HepG2 (cell line): ENCODE measurements around the gene BMP6. TPM values are rescaled to one million over a fixed set of nuclear protein-coding genes. Genes with fewer than 3 reads are reported as not detected.
A peak's percentile ranks its signal among the peaks of the same experiment; 100 is the strongest.

Experiments
- ATAC-seq: fragments of 200-7000 bp; cut with Tn5 transposase; 3 replicates; pipeline ENCODE4 v1.9.1; 2020; ENCODE audit warnings: mild to moderate bottlenecking, moderate library complexity
- BruUV-seq: library from RNA; stranded (reverse); fragments of 400-500 nt; replicated peaks from 2 replicates; lab custom pipeline; 2021; lab: Mats Ljungman, UMichigan
- CTCF ChIA-PET: fragments of 300-600 bp; formaldehyde crosslinking; extraction: SDS; loops from one replicate; lab custom pipeline; 2021; ENCODE audit warnings: low total read pairs, inconsistent platforms, low intra/inter-chr PET ratio; lab: Yijun Ruan, JAX
- POLR2A ChIA-PET: fragments of 350-600 bp; sonication (Branson Sonifier 250); formaldehyde crosslinking; loops from one replicate; lab custom pipeline; 2020; ENCODE audit warnings: antibody characterized with exemption, inconsistent platforms; lab: Yijun Ruan, JAX
- DNase-seq: peaks from one replicate; pipeline ENCODE4 v3.0.0-alpha.2; 2015; ENCODE audit warnings: low spot score
- FAIRE-seq: peaks from 3 replicates; lab custom pipeline; 2011; peaks lifted over from hg19 to GRCh38; lab: Jason Lieb, UNC
- H2AFZ ChIP-seq: one replicate; pipeline ENCODE4 v1.6.1; 2011; ENCODE audit warnings: low read length, inconsistent platforms
- H3K27ac ChIP-seq: fragments of 300-600 bp; 3 replicates; pipeline ENCODE4 v1.8.0; 2011; ENCODE audit warnings: mixed run types, mild to moderate bottlenecking, mixed read lengths, low read length, inconsistent platforms; ENCODE audit not compliant: insufficient read depth; ENCODE audit errors: extremely low read length
- H3K27me3 ChIP-seq, 2 experiments: fragments of 200-600 bp in 1 of 2; 2 replicates in 1 of 2; 3 replicates in 1 of 2; pipeline versions ENCODE4 v1.6.0 to v1.8.0; 2011; ENCODE audit warnings: low read length in 2 of 2, mild to moderate bottlenecking in 2 of 2, moderate library complexity in 2 of 2, inconsistent platforms in 1 of 2; ENCODE audit not compliant: insufficient read depth in 2 of 2, control insufficient read depth in 1 of 2
- H3K36me3 ChIP-seq, 2 experiments: fragments of 200-600 bp in 1 of 2; replicated peaks in 1 of 2; 2 replicates in 1 of 2; 3 replicates in 1 of 2; pipeline versions ENCODE4 v1.5.1 to v1.8.0; 2011; ENCODE audit warnings: low read length in 2 of 2, inconsistent platforms in 1 of 2; ENCODE audit not compliant: insufficient read depth in 2 of 2, control insufficient read depth in 1 of 2
- H3K4me1 ChIP-seq: 2 replicates; pipeline ENCODE4 v1.5.1; 2012; ENCODE audit warnings: low read length, inconsistent platforms; ENCODE audit not compliant: insufficient read depth
- H3K4me2 ChIP-seq: 2 replicates; pipeline ENCODE4 v1.6.0; 2011; ENCODE audit warnings: low read depth, low read length, inconsistent platforms
- H3K4me3 ChIP-seq, 3 experiments: fragments of 200-600 bp in 1 of 3; sonication (generic), shearing (Covaris generic) in 1 of 3; replicated peaks in 1 of 3; 2 replicates each; pipeline ENCODE4 v1.5.1; 2011 to 2016; ENCODE audit warnings: low read length in 3 of 3, inconsistent platforms in 2 of 3, low read depth in 2 of 3, mild to moderate bottlenecking in 2 of 3, control low read depth in 1 of 3, mixed read lengths in 1 of 3; ENCODE audit not compliant: insufficient read depth in 1 of 3
- H3K79me2 ChIP-seq: one replicate; pipeline ENCODE4 v1.6.1; 2011; ENCODE audit warnings: low read length, inconsistent platforms; ENCODE audit not compliant: insufficient read depth
- H3K9ac ChIP-seq: 2 replicates; pipeline ENCODE4 v1.6.0; 2011; ENCODE audit warnings: mild to moderate bottlenecking, low read depth, low read length, inconsistent platforms; ENCODE audit not compliant: insufficient read depth
- H3K9me3 ChIP-seq: 2 replicates; pipeline ENCODE4 v1.5.1; 2012; ENCODE audit warnings: mild to moderate bottlenecking, low read length
- H4K20me1 ChIP-seq: 2 replicates; pipeline ENCODE4 v1.6.0; 2011; ENCODE audit warnings: inconsistent platforms, mild to moderate bottlenecking, low read length, moderate library complexity; ENCODE audit not compliant: insufficient read depth
- CBX2 ChIP-seq, 2 experiments: fragments of 200-600 bp in 1 of 2; sonication (generic); formaldehyde crosslinking in 1 of 2; IDR thresholded peaks; 2 replicates each; pipeline versions ENCODE4 v1.7.0 to v1.8.1; 2018 to 2022; ENCODE audit warnings: low read depth in 2 of 2, low read length in 1 of 2, mild to moderate bottlenecking in 1 of 2, missing genetic modification reagents in 1 of 2
- CREM ChIP-seq, 2 experiments: sonication (generic) in 1 of 2; formaldehyde crosslinking in 1 of 2; IDR thresholded peaks; 2 replicates each; pipeline versions ENCODE4 v1.4.0 to v1.6.1; 2016 to 2020; ENCODE audit warnings: antibody characterized with exemption in 1 of 2, mild to moderate bottlenecking in 1 of 2, missing genetic modification reagents in 1 of 2
- EZH2 ChIP-seq: conservative IDR thresholded peaks from 2 replicates; pipeline ENCODE4 v1.6.1; 2012; ENCODE audit warnings: mild to moderate bottlenecking, low read depth, low read length, moderate library complexity
- GLMP ChIP-seq: sonication (generic); formaldehyde crosslinking; IDR thresholded peaks from 2 replicates; pipeline ENCODE4 v1.9.0; 2021; ENCODE audit warnings: missing genetic modification reagents, mild to moderate bottlenecking, borderline replicate concordance
- KLF12 ChIP-seq: sonication (generic); formaldehyde crosslinking; IDR thresholded peaks from 2 replicates; pipeline ENCODE4 v1.4.0; 2020; ENCODE audit warnings: missing genetic modification reagents, borderline replicate concordance
- MAFF ChIP-seq: IDR thresholded peaks from 2 replicates; pipeline ENCODE4 v1.6.1; 2011; ENCODE audit warnings: low read depth, low read length, improper control_type of control experiment
- MAFK ChIP-seq, 2 experiments: IDR thresholded peaks in 1 of 2; conservative IDR thresholded peaks in 1 of 2; 2 replicates each; pipeline ENCODE4 v1.6.1; 2011; ENCODE audit warnings: improper control_type of control experiment in 2 of 2, low read length in 2 of 2
- REL ChIP-seq: sonication (generic); formaldehyde crosslinking; conservative IDR thresholded peaks from 2 replicates; pipeline ENCODE4 v1.8.0; 2022; ENCODE audit warnings: mild to moderate bottlenecking, missing genetic modification reagents, moderate library complexity
- XBP1 ChIP-seq: sonication (generic); formaldehyde crosslinking; IDR thresholded peaks from 2 replicates; pipeline ENCODE4 v1.5.0; 2020; ENCODE audit warnings: missing genetic modification reagents
- ZBTB38 ChIP-seq: sonication (generic); formaldehyde crosslinking; IDR thresholded peaks from 2 replicates; pipeline ENCODE4 v1.5.1; 2020; ENCODE audit warnings: mild to moderate bottlenecking, missing genetic modification reagents
- ZNF383 ChIP-seq: sonication (generic); formaldehyde crosslinking; IDR thresholded peaks from 2 replicates; pipeline ENCODE4 v1.4.0; 2020; ENCODE audit warnings: missing genetic modification reagents, mild to moderate bottlenecking, borderline replicate concordance
- ZNF430 ChIP-seq: sonication (generic); formaldehyde crosslinking; IDR thresholded peaks from 2 replicates; pipeline ENCODE4 v1.9.0; 2021; ENCODE audit warnings: mild to moderate bottlenecking, missing genetic modification reagents
- ZNF484 ChIP-seq: sonication (generic); formaldehyde crosslinking; IDR thresholded peaks from 2 replicates; pipeline ENCODE4 v1.5.1; 2020; ENCODE audit warnings: mild to moderate bottlenecking, low read depth, missing genetic modification reagents, borderline replicate concordance
- ZNF737 ChIP-seq: sonication (generic); formaldehyde crosslinking; IDR thresholded peaks from 2 replicates; pipeline ENCODE4 v1.5.0; 2020; ENCODE audit warnings: missing genetic modification reagents, mild to moderate bottlenecking, borderline replicate concordance
- WGBS: methylation state at CpG from one replicate; pipeline ENCODE4 v1.1.6; 2017; ENCODE audit warnings: low lambda C conversion rate; 5-methylcytosine and 5-hydroxymethylcytosine counted together
- in situ Hi-C: cut with HindIII; loops from 2 replicates; pipeline ENCODE4 v1.10.0; 2017; ENCODE audit warnings: low pct_unique_long_range_greater_than_20kb; ENCODE audit not compliant: extremely low pct_ligation_motif_present
- intact Hi-C: fragments of 100-400 bp; cut with micrococcal nuclease; formaldehyde crosslinking; loops from one replicate; pipeline ENCODE4 v1.10.0; 2022; ENCODE audit not compliant: unreplicated experiment
- polyA plus RNA-seq, 8 experiments: library from polyadenylated mRNA; depleted of rRNA in 3 of 8; stranded (reverse) in 7 of 8; unstranded in 1 of 8; fragments of >200 nt; fragmentation: Illumina TruSeq in 4 of 8; extraction: Trizol in 4 of 8; gene quantifications; 2 replicates each; pipeline versions ENCODE4 v1.2.1 to v1.2.3, GENCODE V29; 2011 to 2016; ENCODE audit warnings: low read depth in 4 of 8, missing spikeins in 1 of 8, mixed read lengths in 1 of 8; ENCODE audit not compliant: insufficient read depth in 1 of 8
- total RNA-seq, 5 experiments: library from RNA; depleted of rRNA; stranded (reverse); fragments of >200 nt; fragmentation: Illumina TruSeq; extraction: Trizol; gene quantifications; 2 replicates each; pipeline ENCODE4 v1.2.3, GENCODE V29; 2016; ENCODE audit warnings: low read depth in 1 of 5

BMP6 gene
- total and polyA plus RNA-seq, 2 of the 13 experiments (the other 11 are each of a cell fraction or from before 2014, with no cell fraction given), result 0.09 to 0.18 TPM

- 20% methylated on average over 4 of the region's 4 CpGs for WGBS
- Histone ChIP-seq H2AFZ (no peak overlapping the region), H3K4me2 (no peak overlapping the region), H4K20me1 (no peaks in the 10 kb centered on the region), H3K36me3 (no peaks in the 10 kb centered on the region), H3K4me3 (no peak overlapping the region), H3K4me1 (no peaks in the 10 kb centered on the region), H3K79me2 (no peaks in the 10 kb centered on the region), H3K27me3 (peaks cover 0 to 27% of the 10 kb centered on the region in 2 experiments; a peak in 3 of 5 replicates), H3K27ac (no peak overlapping the region), H3K9me3 (no peaks in the 10 kb centered on the region), H3K9ac (no peak overlapping the region)
- in situ Hi-C loops (no loop called here), intact Hi-C loops (no loop called here)
- no peak for ATAC-seq
- no peak for DNase-seq
- no TSS peak for BruUV-seq
- FAIRE-seq, result no peak
- CTCF ChIA-PET, result no interaction called here
- POLR2A ChIA-PET, result no interaction called here
- no peak for TF ChIP-seq GLMP (CRISPR knock-in tag)
- TF ChIP-seq KLF12 (CRISPR knock-in tag), result no peak
- TF ChIP-seq, all 625 proteins: peak for 0
These were observed 44.2 kb downstream of the BMP6 start for GRCh38 chr6:7770111-7770510.

GRCh38 chr6:7770601-7771000 lies 44.7 kb downstream of the BMP6 start:
- no peaks in the 10 kb centered on the region for H3K9me3 ChIP-seq
- WGBS, result 68% methylated on average over 3 of the region's 3 CpGs
- no peaks in the 10 kb centered on the region for H3K79me2 ChIP-seq
- no TSS peak for BruUV-seq
- TF ChIP-seq MAFK (conservative IDR thresholded peaks at IDR 0.05 in 1 of 2, IDR thresholded peaks at IDR 0.05 in 1 of 2; ENCODE audit: low read length in 2 of 2), result peak; percentile 79 to 86
- TF ChIP-seq ZNF737 (CRISPR knock-in tag), result no peak
- TF ChIP-seq ZNF383 (CRISPR knock-in tag), result no peak
- TF ChIP-seq MAFF, result peak; percentile 76
- TF ChIP-seq CBX2 (IDR thresholded peaks at IDR 0.05; ENCODE audit: low read depth, low read length), result no peak
- no peak for TF ChIP-seq CBX2 (CRISPR knock-in tag; IDR thresholded peaks at IDR 0.05; ENCODE audit: low read depth)
- TF ChIP-seq ZBTB38 (CRISPR knock-in tag), result no peak
- no peak for TF ChIP-seq EZH2
- no peak for TF ChIP-seq ZNF430 (CRISPR knock-in tag)
- TF ChIP-seq REL (CRISPR knock-in tag), result no peak
- no peak for TF ChIP-seq XBP1
- no peak for TF ChIP-seq CREM (IDR thresholded peaks at IDR 0.05)
- TF ChIP-seq CREM (CRISPR knock-in tag; IDR thresholded peaks at IDR 0.05), result no peak
- TF ChIP-seq ZNF484 (CRISPR knock-in tag), result no peak
- TF ChIP-seq, all 625 proteins: peak for 2
- ATAC-seq (no peak), FAIRE-seq (no peak), DNase-seq (no peak)
- ChIA-PET POLR2A (no interaction called here), CTCF (no interaction called here)
- H3K36me3 ChIP-seq, result no peaks in the 10 kb centered on the region
- in situ Hi-C loops, result no loop called here
- no peak overlapping the region for H2AFZ ChIP-seq
- H3K9ac ChIP-seq, result no peak overlapping the region
- H3K4me2 ChIP-seq, result no peak overlapping the region
- no peak overlapping the region for H3K4me3 ChIP-seq
- no peaks in the 10 kb centered on the region for H3K4me1 ChIP-seq
- intact Hi-C loops, result no loop called here
- H4K20me1 ChIP-seq, result no peaks in the 10 kb centered on the region
- H3K27me3 ChIP-seq, result peaks cover 0 to 22% of the 10 kb centered on the region in 2 experiments; a peak in 3 of 5 replicates
- H3K27ac ChIP-seq, result no peak overlapping the region
